Activated CD8-positive, alpha-beta T cell treated with anti-CD3 and anti-CD28 coated beads, Interleukin-2, amount 10 ng/mL, durations not matched to agents 7 days and 5 days (primary cell): ENCODE results near the gene HDGFL3. TPM values are rescaled to one million over a fixed set of nuclear protein-coding genes. Genes with fewer than 3 reads are reported as not detected.
A peak's percentile ranks its signal among the peaks of the same experiment; 100 is the strongest.
"Not testable (repeated sequence)": the region's sequence is repeated elsewhere in the genome, so short reads cannot be mapped to it uniquely, and the experiment has no call there.

Experiments
- ATAC-seq: fragments of 150-1000 bp; cut with Tn5 transposase; one replicate; pipeline ENCODE4 v1.10.0; 2021; ENCODE audit warnings: moderate library complexity
- CTCF ChIA-PET: fragments of 350-600 bp; sonication (Branson Sonifier 250); formaldehyde crosslinking; loops from one replicate; lab custom pipeline; 2021; ENCODE audit warnings: antibody characterized with exemption; lab: Charles Lee
- POLR2A ChIA-PET: fragments of 350-600 bp; sonication (Branson Sonifier 250); formaldehyde crosslinking; loops from one replicate; lab custom pipeline; 2021; ENCODE audit warnings: antibody characterized with exemption; lab: Charles Lee
- DNase-seq: peaks from one replicate; pipeline ENCODE4 v3.0.0-alpha.2; 2020
- H3K27ac Mint-ChIP-seq: one replicate; pipeline ENCODE4 v1.8.0; 2021; ENCODE audit warnings: mild to moderate bottlenecking, mixed read lengths
- H3K27me3 Mint-ChIP-seq: one replicate; pipeline ENCODE4 v1.8.0; 2021; ENCODE audit warnings: low read depth, mixed read lengths
- H3K36me3 Mint-ChIP-seq: one replicate; pipeline ENCODE4 v1.8.0; 2021; ENCODE audit warnings: low read depth, mixed read lengths
- H3K4me1 Mint-ChIP-seq: one replicate; pipeline ENCODE4 v1.8.0; 2021; ENCODE audit warnings: low read depth, mixed read lengths
- H3K4me3 Mint-ChIP-seq: one replicate; pipeline ENCODE4 v1.8.0; 2021; ENCODE audit warnings: mild to moderate bottlenecking, mixed read lengths
- H3K9me3 Mint-ChIP-seq: one replicate; pipeline ENCODE4 v1.8.0; 2022; ENCODE audit warnings: mixed read lengths; ENCODE audit not compliant: insufficient read depth
- total RNA-seq, 2 experiments: library from RNA; stranded (reverse); gene quantifications; one replicate each; pipeline ENCODE4 v1.2.3, GENCODE V29; 2021

Gene HDGFL3
- 10 to 100 TPM; 76.8 to 79.7 TPM for total RNA-seq

GRCh38 chr15:83207660-83208366, at the start of gene HDGFL3:
TSS of gene HDGFL3 (minus strand) at chr15:83207823. CDS start at chr15:83207414, 409 bp downstream.
- peak within 1 kb of the TSS; percentile 94 for H3K27ac Mint-ChIP-seq
- H3K27me3 Mint-ChIP-seq: peaks cover 7% of the 10 kb centered on the region
- H3K9me3 Mint-ChIP-seq: no peaks in the 10 kb centered on the region
- DNase-seq (peak; percentile 67), ATAC-seq (peak; percentile 71)
- CTCF ChIA-PET: interaction anchor here (0.7 to 2.2 kb wide), 6 partner anchors 13 to 198 kb away, joined by 4 to 9 read pairs (median 6); partner anchors contain the start of gene C15orf40
- peaks cover 10% of the 10 kb centered on the region for H3K36me3 Mint-ChIP-seq
- POLR2A ChIA-PET: interaction anchor here (0.7 to 1.5 kb wide), 3 partner anchors 99 to 197 kb away, joined by 3 to 6 read pairs (median 4); partner anchors contain the start of genes BTBD1 and C15orf40
- H3K4me1 Mint-ChIP-seq: peaks cover 29% of the 10 kb centered on the region
- H3K4me3 Mint-ChIP-seq: peak within 1 kb of the TSS; percentile 95

- no peaks in the 10 kb centered on the region for H3K4me1 Mint-ChIP-seq
- ChIA-PET POLR2A (no interaction called here), CTCF (interaction anchor here (0.7 kb wide), 1 partner anchor 130 kb away, joined by 3 read pairs; no protein-coding TSS in a partner anchor)
- no peak overlapping the region for H3K4me3 Mint-ChIP-seq
- no peaks in the 10 kb centered on the region for H3K9me3 Mint-ChIP-seq
- DNase-seq (no peak), ATAC-seq (no peak)
- H3K36me3 Mint-ChIP-seq: no peaks in the 10 kb centered on the region
- H3K27me3 Mint-ChIP-seq: peaks cover 41% of the 10 kb centered on the region
- H3K27ac Mint-ChIP-seq: no peak overlapping the region
These were observed 43.2 kb upstream of the HDGFL3 start for GRCh38 chr15:83250781-83251180.

- CTCF ChIA-PET: interaction anchor here (0.6 to 3.5 kb wide), 24 partner anchors 10 to 776 kb away, joined by 3 to 41 read pairs (median 5); no protein-coding TSS in a partner anchor
- no peaks in the 10 kb centered on the region for H3K36me3 Mint-ChIP-seq
- H3K4me3 Mint-ChIP-seq: no peak overlapping the region
- POLR2A ChIA-PET: interaction anchor here (0.6 kb wide), 1 partner anchor 237 kb away, joined by 4 read pairs; no protein-coding TSS in a partner anchor
- H3K4me1 Mint-ChIP-seq: no peaks in the 10 kb centered on the region
- ATAC-seq: no peak
- H3K27ac Mint-ChIP-seq: no peak overlapping the region
- no peaks in the 10 kb centered on the region for H3K9me3 Mint-ChIP-seq
- no peak for DNase-seq
- peaks cover 47% of the 10 kb centered on the region for H3K27me3 Mint-ChIP-seq
These were observed 41.4 kb upstream of the HDGFL3 start for GRCh38 chr15:83249030-83249343.

GRCh38 chr15:83248151-83249029, 40.8 kb upstream of the HDGFL3 start:
- no peaks in the 10 kb centered on the region for H3K4me1 Mint-ChIP-seq
- CTCF ChIA-PET: interaction anchor here (0.6 to 3.5 kb wide), 27 partner anchors 10 to 776 kb away, joined by 3 to 41 read pairs (median 5); partner anchors contain the start of gene C15orf40

GRCh38 chr15:83243634-83244033, 36.0 kb upstream of the HDGFL3 start:
- ChIA-PET POLR2A (no interaction called here), CTCF (interaction anchor here (1.4 kb wide), 1 partner anchor 316 kb away, joined by 4 read pairs; no protein-coding TSS in a partner anchor)
- Mint-ChIP-seq H3K36me3 (no peaks in the 10 kb centered on the region), H3K27ac (no peak overlapping the region), H3K4me3 (no peak overlapping the region), H3K27me3 (peaks cover 42% of the 10 kb centered on the region), H3K4me1 (no peaks in the 10 kb centered on the region), H3K9me3 (no peaks in the 10 kb centered on the region)
- DNase-seq (no peak), ATAC-seq (no peak)

More at GRCh38 chr15:83248151-83249029, 40.8 kb upstream of the HDGFL3 start:
- ATAC-seq (peak; percentile 44), DNase-seq (peak; percentile 48)
- POLR2A ChIA-PET: interaction anchor here (0.6 kb wide), 1 partner anchor 237 kb away, joined by 4 read pairs; no protein-coding TSS in a partner anchor
- H3K9me3 Mint-ChIP-seq: no peaks in the 10 kb centered on the region
- H3K36me3 Mint-ChIP-seq: no peaks in the 10 kb centered on the region
- no peak overlapping the region for H3K4me3 Mint-ChIP-seq
- H3K27me3 Mint-ChIP-seq: peaks cover 50% of the 10 kb centered on the region
- no peak overlapping the region for H3K27ac Mint-ChIP-seq

- POLR2A ChIA-PET: no interaction called here
- no peaks in the 10 kb centered on the region for H3K9me3 Mint-ChIP-seq
- peaks cover 12% of the 10 kb centered on the region for H3K27me3 Mint-ChIP-seq
- H3K4me3 Mint-ChIP-seq: no peak overlapping the region
- no peaks in the 10 kb centered on the region for H3K36me3 Mint-ChIP-seq
- no peak for DNase-seq
- no peaks in the 10 kb centered on the region for H3K4me1 Mint-ChIP-seq
- no peak for ATAC-seq
- H3K27ac Mint-ChIP-seq: no peak overlapping the region
- CTCF ChIA-PET: no interaction called here
These were observed 22.6 kb upstream of the HDGFL3 start for GRCh38 chr15:83230242-83230641.

- Mint-ChIP-seq H3K9me3 (peaks cover 3% of the 10 kb centered on the region), H3K27ac (no peak overlapping the region), H3K4me3 (no peak overlapping the region), H3K4me1 (no peaks in the 10 kb centered on the region), H3K36me3 (no peaks in the 10 kb centered on the region), H3K27me3 (peaks cover 28% of the 10 kb centered on the region)
- ChIA-PET CTCF (no interaction called here), POLR2A (no interaction called here)
- no peak for DNase-seq
- ATAC-seq: no peak
These were observed 17.8 kb upstream of the HDGFL3 start for GRCh38 chr15:83225449-83225848.

- CTCF ChIA-PET, POLR2A ChIA-PET, H3K27ac Mint-ChIP-seq, H3K9me3 Mint-ChIP-seq, H3K4me3 Mint-ChIP-seq, H3K36me3 Mint-ChIP-seq, ATAC-seq, DNase-seq: not testable (repeated sequence)
- Mint-ChIP-seq H3K27me3 (peaks cover 29% of the 10 kb centered on the region), H3K4me1 (peaks cover 13% of the 10 kb centered on the region)
These were observed 14.2 kb upstream of the HDGFL3 start for GRCh38 chr15:83221781-83222180.

- CTCF ChIA-PET: no interaction called here
- H3K9me3 Mint-ChIP-seq: peaks cover 3% of the 10 kb centered on the region
- no peak overlapping the region for H3K27ac Mint-ChIP-seq
- ATAC-seq: no peak
- no peak overlapping the region for H3K4me3 Mint-ChIP-seq
- peaks cover 13% of the 10 kb centered on the region for H3K4me1 Mint-ChIP-seq
- DNase-seq: no peak
- POLR2A ChIA-PET: no interaction called here
- H3K36me3 Mint-ChIP-seq: peaks cover 2% of the 10 kb centered on the region
- H3K27me3 Mint-ChIP-seq: peaks cover 19% of the 10 kb centered on the region
These were observed 11.4 kb upstream of the HDGFL3 start for GRCh38 chr15:83219026-83219425.

- no peak for DNase-seq
- CTCF ChIA-PET: no interaction called here
- POLR2A ChIA-PET: no interaction called here
- Mint-ChIP-seq H3K27me3 (peaks cover 9% of the 10 kb centered on the region), H3K36me3 (peaks cover 2% of the 10 kb centered on the region), H3K4me3 (no peak overlapping the region), H3K9me3 (no peaks in the 10 kb centered on the region), H3K4me1 (peaks cover 13% of the 10 kb centered on the region), H3K27ac (no peak overlapping the region)
- no peak for ATAC-seq
These were observed 7.7 kb upstream of the HDGFL3 start for GRCh38 chr15:83215306-83215705.

- Mint-ChIP-seq H3K27ac (no peak overlapping the region), H3K27me3 (peaks cover 6% of the 10 kb centered on the region), H3K36me3 (peaks cover 6% of the 10 kb centered on the region), H3K4me3 (no peak overlapping the region), H3K4me1 (peaks cover 9% of the 10 kb centered on the region), H3K9me3 (no peaks in the 10 kb centered on the region)
- DNase-seq (no peak), ATAC-seq (no peak)
- ChIA-PET POLR2A (interaction anchor here (1.0 kb wide), 1 partner anchor 10 kb away, joined by 4 read pairs; no protein-coding TSS in a partner anchor), CTCF (no interaction called here)
These were observed 3.0 kb upstream of the HDGFL3 start for GRCh38 chr15:83210619-83211018.
